Liver (tissue), 3 donors: ENCODE data around the gene PTGDR.

Experiments used
- ATF3 ChIP-seq: IDR thresholded peaks from 2 replicates; pipeline ENCODE4 v1.6.1; 2016; ENCODE audit warnings: antibody characterized with exemption
- CTCF ChIP-seq: fragments of 150-350 bp; IDR thresholded peaks from 2 replicates; pipeline ENCODE4 v1.5.1; 2017; ENCODE audit warnings: improper control_type of control experiment, low read depth, low read length; ENCODE audit not compliant: missing input control
- GABPA ChIP-seq, 2 donors: IDR thresholded peaks in 1 of 2; conservative IDR thresholded peaks in 1 of 2; 2 replicates each; pipeline ENCODE4 v1.6.1; 2016; ENCODE audit warnings: antibody characterized with exemption in 2 of 2, mild to moderate bottlenecking in 1 of 2, moderate library complexity in 1 of 2
- RXRA ChIP-seq, 2 donors: IDR thresholded peaks; 2 replicates each; pipeline ENCODE4 v1.6.1; 2017 to 2018; ENCODE audit warnings: antibody characterized with exemption in 2 of 2, mild to moderate bottlenecking in 1 of 2
- YY1 ChIP-seq: IDR thresholded peaks from 2 replicates; pipeline ENCODE4 v1.6.1; 2016; ENCODE audit warnings: antibody characterized with exemption, mild to moderate bottlenecking
- donor health status: healthy.
- donor health status: healthy.

- TF ChIP-seq CTCF (no peak), RXRA (IDR thresholded peaks at IDR 0.05) (no peak), GABPA (IDR thresholded peaks at IDR 0.05 in 1 of 2, conservative IDR thresholded peaks at IDR 0.05 in 1 of 2) (no peak), ATF3 (no peak), YY1 (no peak)
Measured at GRCh38 chr14:52307376-52307775, 39.9 kb downstream of the PTGDR start.
